Stimulated activated CD4-positive, alpha-beta T cell treated with anti-CD3 and anti-CD28 coated beads, Interleukin-15, amount 100 ng/mL, for 1 hour (primary cell): ENCODE measurements around the gene MC2R.
"Not testable (repeated sequence)": the region's sequence is repeated elsewhere in the genome, so short reads cannot be mapped to it uniquely, and the experiment has no call there.

ENCODE experiments used
- DNase-seq, 2 donors: peaks; one replicate each; pipeline ENCODE4 v3.0.0-alpha.2; 2020; ENCODE audit warnings: low read depth in 1 of 2, low spot score in 1 of 2

Gene MC2R

DNA sequence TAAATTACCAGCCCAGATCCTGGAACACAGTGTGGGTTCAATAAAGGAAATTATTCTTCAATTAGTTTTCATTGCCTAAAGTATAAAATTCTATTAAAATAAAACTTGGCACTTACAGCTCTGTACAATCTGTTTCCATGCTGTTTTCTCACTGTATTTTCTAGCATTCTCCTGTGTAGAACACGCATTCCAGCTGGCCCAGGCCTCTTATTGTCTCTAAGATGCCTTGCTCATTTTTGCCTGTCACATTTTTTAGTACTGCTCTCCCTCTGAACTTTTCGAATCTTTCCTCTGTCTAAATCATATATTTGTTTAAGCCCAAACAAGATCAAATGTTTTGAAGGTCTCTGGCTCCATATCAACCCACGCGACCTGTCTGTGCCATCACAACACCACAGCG lies 20.8 kb downstream of the MC2R start:
- DNase-seq: no peak

DNA sequence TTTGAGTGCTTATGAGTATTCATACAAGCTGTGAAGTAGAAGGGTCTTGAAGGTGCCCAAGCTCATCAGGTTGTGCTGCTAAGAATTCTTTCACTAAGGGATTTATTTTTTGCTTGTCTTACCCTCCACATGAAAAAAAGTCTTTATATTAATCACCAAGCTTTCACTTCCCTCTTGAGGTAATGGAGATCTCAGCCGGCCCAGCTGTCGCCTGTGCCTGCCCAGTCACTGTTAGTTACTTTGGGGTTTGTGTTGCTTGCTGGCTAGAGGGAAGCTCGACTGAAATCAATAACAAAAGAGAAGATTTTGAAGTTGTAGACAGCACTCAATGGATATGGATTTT lies 21.9 kb downstream of the MC2R start:
- no peak for DNase-seq

DNA sequence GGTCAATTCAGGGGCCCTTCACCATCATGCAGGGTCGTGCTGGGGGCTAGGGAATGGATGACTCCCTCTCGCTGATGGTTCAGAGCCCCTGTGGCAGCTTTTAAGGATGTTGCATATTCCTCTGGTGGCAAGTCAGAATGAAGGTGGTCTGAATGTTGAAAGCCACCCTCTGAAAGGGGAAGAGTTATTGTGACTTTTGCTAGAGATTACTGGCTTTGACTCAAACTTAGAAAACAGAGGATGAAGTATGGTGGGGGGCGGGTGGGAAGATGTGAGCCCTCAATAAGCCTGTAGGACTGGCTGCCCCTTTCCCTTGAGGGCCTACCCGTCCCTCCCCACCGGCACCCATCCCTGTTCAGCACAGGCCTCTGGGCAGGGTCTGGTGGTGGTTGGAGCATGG lies 23.2 kb downstream of the MC2R start:
- DNase-seq: no peak

GRCh38 chr18:13890761-13891361 lies 24.5 kb downstream of the MC2R start:
- no peak for DNase-seq

DNA sequence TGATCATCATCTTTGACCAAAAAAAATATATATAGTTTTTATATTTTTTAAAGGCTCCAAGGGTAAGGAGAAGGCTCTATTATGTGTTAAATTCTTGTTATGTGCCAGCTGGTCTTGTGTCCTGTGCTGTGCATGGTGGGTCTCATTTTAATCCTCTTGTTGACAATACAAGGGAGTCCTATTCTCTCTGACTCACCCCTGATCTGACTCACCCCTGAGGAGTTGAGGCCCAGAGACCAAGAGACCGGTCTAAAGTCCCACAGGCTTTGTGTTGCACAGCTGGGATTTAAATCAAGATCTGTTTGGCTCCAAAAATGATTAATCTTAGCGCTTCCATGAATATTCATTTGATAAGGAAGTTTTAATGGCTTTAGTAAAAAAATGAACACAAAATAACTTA lies 25.7 kb downstream of the MC2R start:
- DNase-seq: no peak

DNA sequence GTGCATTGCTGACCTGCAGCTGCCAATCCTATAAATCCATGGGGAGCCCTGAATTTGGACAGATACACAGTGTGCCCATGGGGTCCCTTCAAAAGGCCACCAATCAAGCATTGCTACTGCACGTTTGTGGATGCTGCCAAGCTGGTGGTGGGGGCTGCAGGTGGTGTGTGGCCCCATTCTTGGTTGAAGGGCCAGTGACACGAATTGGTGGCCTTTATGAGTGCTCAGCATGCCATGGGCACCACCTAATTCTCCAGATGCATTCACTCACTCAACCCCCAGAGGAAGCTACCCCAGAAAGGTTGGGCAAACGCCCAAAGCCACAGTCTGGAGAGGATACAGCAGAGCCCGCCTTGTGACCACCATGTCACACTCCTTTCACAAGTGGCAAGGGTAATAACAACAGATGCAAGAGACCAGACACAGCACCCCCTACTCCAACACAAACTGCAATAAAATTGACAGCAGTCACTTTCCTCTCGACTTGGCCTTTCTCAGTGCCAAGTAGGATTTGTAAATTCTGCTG lies 27.1 kb downstream of the MC2R start:
- no peak for DNase-seq

DNA sequence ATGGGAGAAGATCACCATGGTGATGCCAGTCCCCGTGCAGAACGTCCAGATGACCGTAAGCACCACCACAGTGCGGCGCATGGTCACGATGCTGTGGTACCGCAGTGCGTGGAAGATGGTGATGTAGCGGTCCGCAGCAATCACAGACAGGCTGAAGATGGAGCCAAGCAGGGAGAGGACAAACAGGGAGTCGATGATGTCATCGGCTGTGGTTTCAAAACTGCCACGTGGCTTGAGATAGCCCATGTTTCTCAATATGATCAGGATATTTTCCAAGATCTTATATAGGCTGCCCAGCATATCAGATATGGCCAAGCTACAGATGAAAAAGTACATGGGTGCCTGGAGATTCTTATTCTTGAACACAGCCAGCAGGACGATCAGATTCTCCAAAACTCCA lies 30.3 kb downstream of the MC2R start:
- DNase-seq: no peak

DNA sequence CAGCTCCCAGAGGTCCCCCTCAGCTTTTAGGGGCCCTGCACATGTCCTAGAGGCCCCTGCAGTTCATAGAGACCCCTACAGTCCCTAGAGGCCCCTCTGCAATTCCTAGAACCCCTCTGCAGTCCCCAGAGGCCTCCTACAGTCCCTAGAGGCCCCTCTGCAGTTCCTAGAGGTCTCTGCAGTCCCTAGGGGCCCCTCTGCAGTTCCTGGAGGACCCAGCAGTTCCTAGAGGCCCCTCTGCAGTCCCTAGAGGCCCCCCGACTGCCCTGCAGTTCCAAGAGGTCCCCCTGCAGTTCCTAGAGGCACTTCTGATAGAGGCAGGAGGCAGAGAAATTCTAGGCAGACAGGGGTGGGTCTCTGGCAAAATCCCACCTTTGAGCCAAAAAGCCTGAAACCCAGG lies 35.4 kb downstream of the MC2R start:
- no peak for DNase-seq

DNA sequence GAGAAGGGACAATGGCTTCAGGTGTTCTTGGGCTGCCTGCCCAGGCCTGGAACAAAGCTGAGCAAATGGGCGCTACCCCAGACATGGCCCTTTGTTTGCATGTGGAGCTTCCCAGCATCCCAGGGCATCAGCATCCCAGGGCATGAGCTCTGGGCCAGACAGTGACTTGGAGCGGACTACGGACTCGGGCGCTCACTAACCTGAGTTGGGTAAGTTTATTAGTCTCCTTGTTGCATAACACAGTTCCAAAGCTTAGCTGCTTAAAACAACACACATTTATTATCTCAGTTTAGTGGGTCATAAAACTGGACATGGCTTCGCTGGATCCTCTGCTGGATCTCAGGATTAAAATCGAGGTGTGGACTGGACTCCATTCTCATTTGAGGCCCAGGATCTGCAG lies 35.8 kb downstream of the MC2R start:
- DNase-seq: no peak

- no peak for DNase-seq
Measured at GRCh38 chr18:13878857-13879256, 36.5 kb downstream of the MC2R start.

DNA sequence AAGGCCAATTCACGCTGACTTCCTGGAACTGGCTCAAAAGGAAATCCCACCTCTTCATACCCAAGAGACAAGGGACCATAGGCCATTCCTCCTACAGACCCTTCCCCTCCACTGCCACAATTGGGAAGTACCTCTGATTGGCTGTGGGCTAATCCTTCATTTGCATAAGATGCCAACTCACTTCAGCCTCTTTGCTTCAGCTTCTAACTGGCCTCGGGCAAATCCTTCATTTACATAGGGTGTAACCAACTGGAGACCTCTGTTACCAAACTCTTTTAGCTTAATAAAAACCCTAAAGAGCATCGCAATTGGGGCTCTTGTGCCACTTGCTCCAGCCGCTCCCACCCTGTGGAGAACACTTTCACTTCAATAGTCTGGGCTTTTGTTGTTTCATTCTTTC lies 38.2 kb downstream of the MC2R start:
- no peak for DNase-seq

- no peak for DNase-seq
Measured at GRCh38 chr18:13874558-13874957, 40.8 kb downstream of the MC2R start.

DNA sequence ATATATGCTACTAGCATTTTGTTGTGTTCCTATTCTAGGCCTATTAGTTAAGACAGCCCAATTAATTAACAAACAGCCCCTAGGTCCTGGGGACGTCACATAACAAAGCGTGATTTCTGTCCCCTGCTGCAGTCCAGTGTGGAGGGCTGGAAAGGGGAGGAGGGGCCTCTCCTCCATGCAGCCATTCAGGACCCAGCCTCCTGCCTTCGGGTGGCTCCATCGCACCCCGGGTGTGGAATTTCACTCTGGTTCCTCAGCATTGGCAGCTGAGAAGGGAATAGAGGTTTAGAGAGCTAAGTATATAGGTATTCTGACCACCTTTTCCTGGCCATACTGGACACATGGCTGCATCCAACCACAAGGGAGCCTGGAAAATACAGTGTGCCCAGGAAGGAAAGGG lies 42.4 kb downstream of the MC2R start:
- no peak for DNase-seq

DNA sequence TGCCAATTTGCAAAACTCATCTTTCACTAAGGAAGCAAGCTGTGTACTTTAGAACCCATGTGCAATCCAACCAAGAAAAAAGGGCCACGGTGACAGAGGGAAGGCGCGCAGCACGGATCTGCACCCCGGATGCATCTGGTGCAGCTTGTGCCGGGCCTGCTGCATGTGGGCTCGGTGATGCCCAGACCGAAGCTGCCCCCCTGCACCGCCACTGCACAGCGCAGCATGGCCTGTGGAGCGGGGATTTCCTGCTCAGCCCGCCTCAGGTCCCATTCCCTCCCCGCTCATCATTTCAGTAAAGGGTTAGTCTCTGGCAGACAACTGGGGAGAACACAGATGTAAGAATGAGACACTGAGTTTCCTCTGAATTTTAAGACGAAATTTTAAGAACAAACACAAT lies 43.0 kb downstream of the MC2R start:
- DNase-seq: no peak

- no peak for DNase-seq
Measured at GRCh38 chr18:13871701-13872100, 43.6 kb downstream of the MC2R start.

DNA sequence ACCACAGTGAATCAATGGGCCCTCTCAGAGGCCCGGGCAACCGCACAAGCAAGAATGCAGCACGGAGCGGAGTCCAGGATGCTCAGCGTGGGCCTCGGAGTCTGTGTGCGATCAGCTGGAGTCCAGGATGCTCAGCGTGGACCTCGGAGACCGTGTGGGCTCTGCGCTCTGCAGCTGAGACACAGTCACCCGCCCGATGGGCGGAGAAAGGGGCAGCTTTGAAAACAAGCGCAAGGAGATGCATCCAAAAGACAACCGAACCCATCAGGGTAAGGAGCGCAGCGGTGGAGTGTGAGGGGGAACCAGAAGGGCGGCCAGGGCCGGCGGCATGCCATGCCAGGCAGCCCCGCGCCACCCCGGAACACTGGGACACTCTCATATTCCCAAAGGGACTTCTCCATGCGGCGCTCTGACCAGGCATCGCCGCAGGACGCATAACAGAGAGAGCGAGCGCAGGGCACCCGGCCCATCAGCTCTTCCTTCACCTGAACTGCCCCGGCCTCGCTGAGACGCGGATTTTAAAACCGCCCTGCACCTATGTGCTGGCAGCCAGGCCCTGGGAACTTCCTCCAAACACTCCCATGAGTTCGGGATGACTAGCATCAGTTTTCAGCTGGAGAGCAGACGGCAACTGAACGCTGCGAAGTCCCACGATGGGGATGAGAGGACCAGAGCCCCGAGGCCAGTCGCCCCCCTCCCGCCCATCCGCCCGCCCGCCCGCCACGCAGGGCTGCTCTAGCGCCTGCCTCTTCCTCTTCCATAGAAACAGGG lies 46.6 kb downstream of the MC2R start:
- no peak for DNase-seq

DNA sequence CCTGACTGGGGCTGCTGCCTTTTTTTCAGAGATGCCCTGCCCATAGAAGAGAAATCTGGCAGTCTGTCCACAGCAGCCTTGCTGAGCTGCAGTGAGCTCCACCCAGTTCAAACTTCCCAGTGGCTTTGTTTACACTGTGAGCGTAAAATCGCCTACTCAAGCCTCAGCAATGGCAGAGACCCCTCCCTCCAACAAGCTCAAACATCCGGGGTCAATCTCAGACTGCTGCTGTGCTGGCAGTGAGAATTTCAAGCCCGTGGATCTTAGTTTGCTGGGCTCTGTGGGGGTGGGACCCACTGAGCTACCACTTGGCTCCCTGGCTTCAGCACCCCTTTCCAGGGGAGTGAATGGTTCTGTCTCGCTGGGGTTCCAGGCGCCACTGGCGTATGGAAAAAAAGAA lies 52.4 kb downstream of the MC2R start:
- DNase-seq: not testable (repeated sequence)

DNA sequence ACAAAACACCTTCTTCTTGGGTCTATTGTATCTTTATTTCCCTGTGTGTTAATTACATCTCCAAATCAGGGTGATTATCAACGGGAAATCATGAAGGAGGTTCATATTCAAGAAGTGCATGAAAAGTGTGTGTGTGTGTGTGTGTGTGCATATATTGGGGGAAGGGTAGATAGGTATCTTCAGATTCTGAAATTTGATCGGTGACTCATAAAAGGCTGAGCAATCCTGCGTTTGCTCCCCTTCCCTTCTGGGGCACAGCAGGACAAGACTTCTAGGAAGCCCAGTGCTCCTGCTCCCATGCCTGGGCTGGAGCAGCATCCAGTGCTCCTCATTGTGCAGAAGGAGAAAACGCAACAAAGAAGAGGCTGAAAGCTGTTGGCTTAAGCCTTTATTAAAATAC lies 65.5 kb downstream of the MC2R start:
- DNase-seq: no peak

DNA sequence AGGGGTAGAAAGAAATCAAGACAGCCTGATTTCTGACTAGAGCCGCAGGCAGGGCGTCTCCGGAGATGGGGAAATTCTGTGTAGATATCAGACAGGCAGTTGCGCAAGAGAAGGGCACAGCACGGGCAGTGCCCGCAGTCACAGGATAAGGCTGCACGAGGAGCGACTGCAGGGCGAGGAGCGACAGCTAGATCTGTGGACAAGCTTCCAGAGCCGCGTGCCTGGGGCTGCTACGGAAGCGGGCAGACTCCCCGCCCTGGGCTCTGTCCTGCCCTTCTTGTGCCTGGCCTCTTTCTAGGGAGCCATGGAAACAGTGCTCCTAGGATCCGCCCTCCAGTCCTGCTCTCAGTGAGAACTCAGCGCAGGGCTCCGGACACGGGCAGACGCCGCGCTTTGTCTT lies 78.8 kb downstream of the MC2R start:
- no peak for DNase-seq

DNA sequence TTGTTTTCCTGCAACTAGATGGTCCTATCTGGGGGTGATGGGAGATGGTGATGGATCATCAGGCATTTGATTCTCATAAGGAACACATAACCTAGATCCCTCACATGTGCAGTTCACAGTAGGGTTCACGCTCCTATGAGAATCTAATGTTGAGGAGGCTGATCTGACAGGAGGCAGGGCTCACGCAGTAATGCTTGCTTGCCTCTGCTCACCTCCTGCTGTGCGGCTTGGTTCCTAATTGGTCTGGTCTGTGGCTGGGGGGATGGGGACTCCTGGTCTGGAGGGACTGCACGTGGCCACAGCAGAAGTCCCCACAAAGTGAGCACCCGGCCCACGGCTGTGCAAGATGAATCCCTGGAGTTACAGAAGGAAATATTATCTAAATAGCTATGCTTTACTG lies 80.1 kb downstream of the MC2R start:
- no peak for DNase-seq

DNA sequence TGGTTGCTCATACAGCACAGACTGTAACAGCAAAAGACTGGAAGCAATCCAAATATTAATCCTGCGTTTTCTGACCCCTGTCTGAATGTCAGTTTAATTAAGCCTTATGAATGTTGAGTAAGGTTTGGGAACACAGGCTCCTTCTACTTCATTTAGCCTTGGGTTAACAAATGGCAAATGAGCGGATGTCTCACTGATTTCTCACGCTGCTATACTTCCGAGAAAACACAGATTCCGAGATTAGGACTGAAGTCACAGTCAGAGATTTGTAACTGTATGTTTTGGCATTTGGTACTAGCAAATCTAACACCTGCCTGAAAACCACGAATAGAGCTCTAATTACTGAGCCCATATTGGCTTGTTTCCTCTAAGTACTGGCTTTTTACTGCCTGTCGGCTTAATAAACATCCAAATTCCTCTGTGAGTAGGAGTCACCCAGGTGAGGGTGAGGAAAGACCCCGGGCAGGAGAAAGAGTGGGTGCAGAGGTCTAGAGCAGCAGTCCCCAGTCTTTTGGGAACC lies 80.8 kb downstream of the MC2R start:
- no peak for DNase-seq
